HG03280 (cell line): ENCODE results near the gene ARGLU1.
A peak's percentile ranks its signal among the peaks of the same experiment; 100 is the strongest.

ENCODE experiments used
- ATAC-seq: cut with Tn5 transposase; IDR thresholded peaks from one replicate; pipeline ENCODE4 v1.9.1; 2021; ENCODE audit warnings: mild to moderate bottlenecking, moderate library complexity; ENCODE audit not compliant: unreplicated experiment

ARGLU1 gene

GRCh38 chr13:106587787-106588186 lies 19.9 kb upstream of the ARGLU1 start:
- ATAC-seq: no peak

GRCh38 chr13:106586648-106587166 lies 18.8 kb upstream of the ARGLU1 start:
- no peak for ATAC-seq

DNA sequence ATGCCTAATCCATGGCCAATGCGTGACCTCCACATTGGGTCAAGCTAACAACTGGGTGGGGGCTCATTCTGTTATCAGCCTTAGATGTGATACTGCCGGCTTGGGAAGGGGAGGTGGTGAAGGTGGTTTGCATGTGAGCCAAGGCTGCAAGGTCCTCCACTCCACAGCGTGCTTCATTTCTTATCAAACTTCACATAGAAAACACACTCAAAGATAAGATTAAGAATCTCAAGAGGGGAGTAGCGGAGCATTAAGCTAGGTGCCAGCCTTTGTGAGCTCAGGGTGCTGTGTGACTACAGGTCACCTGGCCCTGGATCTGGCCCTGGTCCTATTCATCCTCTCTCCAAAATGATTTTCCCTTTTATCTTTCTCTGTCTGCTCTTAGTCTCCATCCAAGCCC lies 13.3 kb upstream of the ARGLU1 start:
- ATAC-seq: no peak

DNA sequence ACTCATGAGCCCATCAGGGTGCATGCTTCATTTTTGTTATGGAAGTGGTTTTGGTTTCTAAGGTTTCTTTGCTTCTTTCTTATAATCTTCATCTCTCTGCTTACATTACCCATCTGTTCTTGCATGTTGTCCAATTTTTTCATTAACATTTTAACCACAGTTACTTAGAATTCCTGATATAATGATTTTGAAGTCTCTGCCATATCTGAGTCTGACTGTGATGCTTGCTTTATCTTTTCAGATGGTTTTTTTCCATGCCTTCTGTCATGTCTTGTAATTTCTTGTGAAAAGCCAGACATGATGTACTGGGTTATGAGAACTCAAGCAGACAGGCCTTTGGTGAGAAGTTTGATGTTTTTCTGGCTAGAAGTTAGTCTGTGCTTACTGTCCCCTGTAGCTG lies 8.0 kb upstream of the ARGLU1 start:
- no peak for ATAC-seq

- ATAC-seq: no peak
These were observed 5.9 kb upstream of the ARGLU1 start for GRCh38 chr13:106573868-106574267.

DNA sequence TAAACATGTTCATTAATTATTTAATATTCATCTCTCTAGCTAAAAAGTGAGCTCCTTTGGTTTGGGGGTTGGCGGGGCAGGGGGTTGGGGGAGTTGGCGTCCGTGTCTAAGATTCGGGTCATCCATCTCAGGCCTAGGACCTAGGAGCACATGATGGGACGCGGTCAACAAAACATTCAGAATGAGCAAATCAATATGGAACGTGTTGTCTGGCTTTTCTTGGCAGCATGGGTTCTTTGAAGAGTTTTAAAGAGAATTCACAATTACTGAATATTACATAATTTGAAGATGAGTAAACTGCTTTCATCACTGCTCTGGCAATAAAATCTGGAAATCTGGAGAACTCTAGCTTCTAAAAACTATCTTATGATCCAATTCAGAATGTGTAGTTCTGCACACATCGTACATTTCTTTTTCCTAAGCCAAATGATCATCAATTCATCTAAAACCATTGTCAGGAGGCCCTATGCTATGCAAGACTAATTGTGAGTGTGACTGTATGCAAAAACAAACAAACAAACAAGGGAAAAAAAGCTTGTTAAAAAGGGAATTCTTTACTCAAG lies 5.4 kb upstream of the ARGLU1 start:
- no peak for ATAC-seq

GRCh38 chr13:106570299-106570852 lies 2.4 kb upstream of the ARGLU1 start:
- ATAC-seq: no peak

- no peak for ATAC-seq
These were observed 1.5 kb upstream of the ARGLU1 start for GRCh38 chr13:106569233-106570095.

DNA sequence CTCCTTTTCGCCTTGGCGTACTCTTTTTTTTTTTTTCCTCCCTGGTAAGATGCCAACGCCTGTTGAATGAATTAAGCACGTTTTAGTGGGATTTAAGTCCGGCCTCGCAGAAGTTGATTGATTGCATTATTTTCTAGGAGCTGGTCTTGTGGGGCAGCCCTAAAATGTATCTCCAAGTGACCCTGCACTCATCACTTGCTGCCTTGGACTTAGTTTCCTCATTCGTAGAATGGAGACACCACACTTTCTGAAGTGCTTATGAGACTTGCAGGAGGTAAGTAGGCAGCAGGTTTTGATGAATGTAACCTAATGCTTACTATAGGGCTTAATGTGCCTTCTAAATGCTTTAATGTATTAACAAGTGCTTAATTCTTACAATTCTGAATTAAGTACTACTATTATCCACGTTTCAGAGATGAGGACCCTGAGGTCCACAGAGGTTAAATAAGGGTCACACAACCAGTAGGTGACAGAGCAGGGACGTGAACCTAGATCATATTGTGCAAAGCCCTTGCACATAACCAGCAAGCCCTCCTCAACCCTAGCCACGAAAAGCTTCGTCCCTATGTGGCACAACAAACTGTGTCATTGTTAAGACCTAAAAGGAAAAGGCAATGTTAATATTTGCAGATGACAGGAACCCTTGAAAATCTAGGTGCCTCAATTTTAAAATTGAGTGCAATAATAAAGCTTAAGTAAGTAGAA lies 514 bp upstream of the ARGLU1 start:
- peak; percentile 36 for ATAC-seq

DNA sequence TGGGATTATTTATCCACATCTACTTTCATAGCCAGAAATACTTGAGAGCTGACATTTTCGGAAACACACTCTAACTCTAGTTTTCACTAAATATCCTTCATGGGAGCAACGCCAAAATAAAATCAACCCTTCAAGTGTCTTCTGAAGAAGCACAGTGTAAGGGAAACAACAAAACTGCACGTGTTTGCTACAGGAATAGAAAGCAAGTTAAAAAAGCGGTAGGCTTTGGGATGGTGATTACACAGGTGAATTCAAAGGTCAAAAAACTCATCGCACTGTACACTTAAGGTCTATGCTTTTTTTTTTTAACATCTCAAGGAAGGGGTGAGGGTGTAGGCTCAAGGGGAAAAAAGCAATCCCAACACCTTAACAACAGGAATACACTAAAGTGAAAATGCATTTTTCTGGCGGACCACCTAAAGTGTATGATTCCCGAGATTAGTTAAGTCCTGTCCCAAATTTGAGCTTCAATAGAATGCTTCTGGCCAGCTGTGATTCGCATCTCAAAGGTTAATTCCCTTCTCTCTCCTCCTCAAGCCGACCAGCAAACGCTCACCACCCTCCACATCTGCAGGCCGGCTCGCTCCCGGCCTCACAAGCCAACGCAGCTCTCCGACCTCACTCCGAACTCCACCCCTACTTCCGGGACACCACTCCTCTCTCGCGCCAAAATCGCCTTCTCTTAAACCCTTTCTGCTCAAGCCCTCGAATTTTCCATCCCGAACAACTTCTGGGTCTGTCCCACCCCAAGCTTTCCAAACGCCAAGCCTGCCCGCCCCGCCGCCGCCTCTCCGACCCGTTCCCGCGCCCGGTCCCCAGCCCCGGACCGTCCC lies 1.1 kb downstream of the ARGLU1 start:
- ATAC-seq: peak; percentile 45

DNA sequence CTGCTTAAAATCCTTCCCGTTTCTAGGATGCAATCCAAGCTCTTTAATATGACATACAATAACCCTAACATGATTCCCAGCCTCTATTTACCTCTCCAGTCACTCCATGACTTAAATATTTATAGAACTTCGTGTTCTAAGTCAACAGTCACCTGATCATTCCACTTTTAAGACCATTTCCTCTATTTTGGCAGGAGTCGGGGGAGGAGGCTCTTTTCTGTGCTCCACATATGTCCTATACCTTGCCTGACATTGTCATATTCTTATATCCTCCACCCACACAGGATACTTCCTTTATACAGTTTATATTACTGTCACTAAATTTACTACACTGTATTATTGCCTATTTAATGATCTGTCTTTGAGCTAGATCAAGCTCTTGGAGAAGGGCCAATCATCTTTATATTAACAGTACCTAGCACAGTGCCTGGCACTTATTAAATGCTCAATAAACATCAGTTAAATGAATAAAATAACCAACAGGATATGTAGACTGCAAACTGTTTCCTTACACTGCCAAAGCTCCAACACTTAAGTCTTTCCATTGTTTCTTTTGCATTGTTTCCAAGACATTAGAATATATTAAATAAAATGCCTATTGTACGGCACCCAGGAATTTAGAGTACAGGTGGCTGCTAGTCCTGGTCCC lies 2.7 kb downstream of the ARGLU1 start:
- ATAC-seq: no peak

- no peak for ATAC-seq
These were observed 5.6 kb downstream of the ARGLU1 start for GRCh38 chr13:106562301-106562700.

GRCh38 chr13:106561551-106562170 lies 6.3 kb downstream of the ARGLU1 start:
- peak; percentile 75 for ATAC-seq

DNA sequence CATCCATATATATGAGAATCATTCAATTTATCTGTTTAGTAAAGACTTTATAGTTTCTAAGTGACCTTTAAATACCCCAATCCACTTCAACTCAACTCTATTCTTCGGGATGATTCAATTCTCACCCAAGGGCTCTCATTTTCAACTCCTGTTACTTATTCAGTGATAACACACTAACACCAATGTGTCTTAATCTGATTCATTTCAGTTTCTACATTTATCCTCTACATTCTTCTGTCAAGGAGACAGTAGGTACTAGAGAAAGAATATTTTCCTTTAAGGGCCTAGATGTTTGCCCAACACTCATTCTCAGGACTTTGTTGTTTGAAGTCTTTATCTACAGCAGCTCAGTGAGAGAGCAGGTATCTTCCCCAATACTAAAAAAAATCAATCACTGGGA lies 7.1 kb downstream of the ARGLU1 start:
- no peak for ATAC-seq

- no peak for ATAC-seq
These were observed 9.4 kb downstream of the ARGLU1 start for GRCh38 chr13:106558527-106558926.

DNA sequence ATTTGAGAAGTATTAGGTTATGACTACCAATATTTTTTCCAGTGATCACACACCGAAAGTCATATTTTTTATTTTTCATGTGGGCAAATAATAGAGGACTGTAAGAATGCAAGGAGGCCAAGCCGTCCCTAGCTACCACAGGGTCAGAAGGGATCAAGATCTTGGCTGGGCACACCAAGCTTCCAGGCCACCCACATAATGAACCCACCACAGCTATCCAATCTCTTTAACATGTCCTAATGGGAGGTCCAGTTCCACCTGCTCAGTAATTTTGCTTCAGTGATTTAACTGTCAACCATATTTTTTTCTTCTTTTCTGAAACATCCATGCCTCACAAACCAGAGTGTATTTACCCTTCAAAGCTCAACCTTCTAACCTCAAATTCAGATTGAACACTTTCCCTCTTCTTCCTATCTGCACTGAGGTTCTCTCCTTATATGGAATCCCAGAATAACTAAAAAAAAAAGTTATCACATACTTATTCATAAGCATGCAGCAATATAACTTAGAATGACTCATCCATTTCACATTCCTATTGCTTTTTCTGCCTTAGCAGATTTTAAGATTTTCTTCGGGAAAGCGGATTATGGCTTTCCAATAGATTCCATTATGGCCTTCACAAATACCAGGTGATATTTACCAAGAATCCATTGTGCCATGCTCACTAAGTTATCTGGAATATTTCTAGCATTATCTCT lies 12.2 kb downstream of the ARGLU1 start:
- ATAC-seq: no peak

DNA sequence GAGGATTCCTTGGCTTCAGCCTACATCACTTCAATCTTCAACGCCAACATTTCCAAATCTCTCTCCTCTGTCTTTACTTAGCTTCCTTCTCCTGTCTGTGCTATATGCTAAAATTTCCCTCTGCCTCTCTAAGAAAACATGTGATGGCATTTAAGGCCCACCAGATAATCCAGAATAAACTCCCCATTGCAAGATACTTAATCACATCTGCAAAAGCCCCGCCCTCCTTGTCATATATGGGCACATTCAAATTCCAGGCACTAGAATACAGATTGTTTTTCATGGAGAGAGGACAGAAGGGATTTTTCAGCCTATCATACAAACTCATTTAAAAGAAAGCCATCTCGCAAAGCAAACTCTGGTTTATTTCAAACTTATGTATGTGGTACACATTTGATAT lies 16.2 kb downstream of the ARGLU1 start:
- no peak for ATAC-seq

DNA sequence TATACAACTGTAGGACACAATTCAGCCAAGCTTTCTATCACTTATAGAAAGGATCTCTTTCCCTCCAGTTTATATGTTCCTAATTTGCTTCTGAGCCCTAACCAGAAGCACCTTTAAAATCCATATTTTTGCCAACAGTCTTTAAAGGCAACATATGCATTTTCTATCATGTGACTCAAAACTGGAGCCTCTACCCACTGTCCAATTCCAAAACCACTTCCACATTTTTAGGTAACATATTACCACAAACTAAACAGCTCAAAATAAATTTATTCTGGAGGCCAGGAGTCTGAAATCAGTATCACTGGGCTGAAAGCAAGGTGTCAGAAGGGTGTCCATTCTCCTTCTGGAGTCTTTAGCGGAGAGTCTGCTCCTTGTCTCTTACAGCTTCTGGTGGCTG lies 16.6 kb downstream of the ARGLU1 start:
- ATAC-seq: no peak

DNA sequence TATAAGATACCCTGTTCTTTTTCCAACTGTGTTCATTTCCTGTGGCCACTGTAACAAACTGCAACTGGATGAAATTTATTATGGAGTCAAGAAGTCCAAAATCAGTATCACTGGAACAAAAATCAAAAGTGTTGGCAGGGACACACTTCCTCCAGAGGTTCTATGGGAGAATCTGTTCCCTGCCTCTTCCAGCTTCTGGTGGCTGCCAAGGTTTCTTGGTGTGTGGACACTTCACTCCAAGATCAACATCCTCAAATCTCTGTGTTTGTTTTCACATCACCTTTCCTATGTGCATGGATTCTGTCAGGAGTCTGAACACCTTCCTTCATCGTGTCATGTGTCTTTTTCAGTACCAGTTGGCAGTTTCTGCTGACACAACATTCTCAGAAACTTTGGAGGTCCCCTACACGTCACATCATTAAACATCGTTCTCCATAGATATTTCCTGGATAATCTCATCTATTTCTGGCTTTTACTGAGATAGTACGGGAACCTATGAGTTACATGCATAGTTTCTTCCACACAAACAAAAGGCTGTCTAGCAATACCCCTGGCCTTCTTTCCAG lies 17.3 kb downstream of the ARGLU1 start:
- no peak for ATAC-seq
